Metanephros (tissue), 1 donor: Measurements from ENCODE around the gene FLNC. TPM values are rescaled to one million over a fixed set of nuclear protein-coding genes. Genes with fewer than 3 reads are reported as not detected.

ENCODE experiments used
- total RNA-seq: library from RNA; depleted of rRNA; stranded (reverse); fragments of >200 nt; gene quantifications from one replicate; pipeline ENCODE4 v1.2.3, GENCODE V29; 2014

Gene FLNC, protein sequence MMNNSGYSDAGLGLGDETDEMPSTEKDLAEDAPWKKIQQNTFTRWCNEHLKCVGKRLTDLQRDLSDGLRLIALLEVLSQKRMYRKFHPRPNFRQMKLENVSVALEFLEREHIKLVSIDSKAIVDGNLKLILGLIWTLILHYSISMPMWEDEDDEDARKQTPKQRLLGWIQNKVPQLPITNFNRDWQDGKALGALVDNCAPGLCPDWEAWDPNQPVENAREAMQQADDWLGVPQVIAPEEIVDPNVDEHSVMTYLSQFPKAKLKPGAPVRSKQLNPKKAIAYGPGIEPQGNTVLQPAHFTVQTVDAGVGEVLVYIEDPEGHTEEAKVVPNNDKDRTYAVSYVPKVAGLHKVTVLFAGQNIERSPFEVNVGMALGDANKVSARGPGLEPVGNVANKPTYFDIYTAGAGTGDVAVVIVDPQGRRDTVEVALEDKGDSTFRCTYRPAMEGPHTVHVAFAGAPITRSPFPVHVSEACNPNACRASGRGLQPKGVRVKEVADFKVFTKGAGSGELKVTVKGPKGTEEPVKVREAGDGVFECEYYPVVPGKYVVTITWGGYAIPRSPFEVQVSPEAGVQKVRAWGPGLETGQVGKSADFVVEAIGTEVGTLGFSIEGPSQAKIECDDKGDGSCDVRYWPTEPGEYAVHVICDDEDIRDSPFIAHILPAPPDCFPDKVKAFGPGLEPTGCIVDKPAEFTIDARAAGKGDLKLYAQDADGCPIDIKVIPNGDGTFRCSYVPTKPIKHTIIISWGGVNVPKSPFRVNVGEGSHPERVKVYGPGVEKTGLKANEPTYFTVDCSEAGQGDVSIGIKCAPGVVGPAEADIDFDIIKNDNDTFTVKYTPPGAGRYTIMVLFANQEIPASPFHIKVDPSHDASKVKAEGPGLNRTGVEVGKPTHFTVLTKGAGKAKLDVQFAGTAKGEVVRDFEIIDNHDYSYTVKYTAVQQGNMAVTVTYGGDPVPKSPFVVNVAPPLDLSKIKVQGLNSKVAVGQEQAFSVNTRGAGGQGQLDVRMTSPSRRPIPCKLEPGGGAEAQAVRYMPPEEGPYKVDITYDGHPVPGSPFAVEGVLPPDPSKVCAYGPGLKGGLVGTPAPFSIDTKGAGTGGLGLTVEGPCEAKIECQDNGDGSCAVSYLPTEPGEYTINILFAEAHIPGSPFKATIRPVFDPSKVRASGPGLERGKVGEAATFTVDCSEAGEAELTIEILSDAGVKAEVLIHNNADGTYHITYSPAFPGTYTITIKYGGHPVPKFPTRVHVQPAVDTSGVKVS (N-terminal part only)
- total RNA-seq = 190 TPM

DNA sequence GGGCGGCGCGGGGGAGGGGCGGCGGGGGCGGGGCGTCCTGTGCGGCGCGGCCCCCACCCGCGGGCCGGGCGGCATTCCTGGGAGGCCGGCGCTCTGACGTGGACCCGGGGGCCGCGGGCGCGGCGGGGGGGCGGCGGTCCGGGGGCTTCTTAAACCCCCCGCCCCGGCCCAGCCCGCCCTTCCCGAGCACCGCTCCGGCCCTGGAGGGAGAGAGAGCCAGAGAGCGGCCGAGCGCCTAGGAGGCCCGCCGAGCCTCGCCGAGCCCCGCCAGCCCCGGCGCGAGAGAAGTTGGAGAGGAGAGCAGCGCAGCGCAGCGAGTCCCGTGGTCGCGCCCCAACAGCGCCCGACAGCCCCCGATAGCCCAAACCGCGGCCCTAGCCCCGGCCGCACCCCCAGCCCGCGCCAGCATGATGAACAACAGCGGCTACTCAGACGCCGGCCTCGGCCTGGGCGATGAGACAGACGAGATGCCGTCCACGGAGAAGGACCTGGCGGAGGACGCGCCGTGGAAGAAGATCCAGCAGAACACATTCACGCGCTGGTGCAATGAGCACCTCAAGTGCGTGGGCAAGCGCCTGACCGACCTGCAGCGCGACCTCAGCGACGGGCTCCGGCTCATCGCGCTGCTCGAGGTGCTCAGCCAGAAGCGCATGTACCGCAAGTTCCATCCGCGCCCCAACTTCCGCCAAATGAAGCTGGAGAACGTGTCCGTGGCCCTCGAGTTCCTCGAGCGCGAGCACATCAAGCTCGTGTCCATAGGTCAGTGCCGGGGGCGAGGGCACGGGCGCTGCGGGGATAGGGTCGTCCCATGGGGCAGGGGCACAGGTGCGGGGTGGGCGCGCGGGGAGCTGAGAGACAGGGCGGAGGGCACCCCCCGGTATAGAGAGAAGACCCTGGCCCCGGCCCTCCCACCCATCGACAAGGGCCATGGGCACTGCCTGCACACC is at the start of gene FLNC:
Gene FLNC (plus strand): TSS at position 176 of the 947 bp plus-strand sequence. CDS start 232 bp downstream, at position 408.

DNA sequence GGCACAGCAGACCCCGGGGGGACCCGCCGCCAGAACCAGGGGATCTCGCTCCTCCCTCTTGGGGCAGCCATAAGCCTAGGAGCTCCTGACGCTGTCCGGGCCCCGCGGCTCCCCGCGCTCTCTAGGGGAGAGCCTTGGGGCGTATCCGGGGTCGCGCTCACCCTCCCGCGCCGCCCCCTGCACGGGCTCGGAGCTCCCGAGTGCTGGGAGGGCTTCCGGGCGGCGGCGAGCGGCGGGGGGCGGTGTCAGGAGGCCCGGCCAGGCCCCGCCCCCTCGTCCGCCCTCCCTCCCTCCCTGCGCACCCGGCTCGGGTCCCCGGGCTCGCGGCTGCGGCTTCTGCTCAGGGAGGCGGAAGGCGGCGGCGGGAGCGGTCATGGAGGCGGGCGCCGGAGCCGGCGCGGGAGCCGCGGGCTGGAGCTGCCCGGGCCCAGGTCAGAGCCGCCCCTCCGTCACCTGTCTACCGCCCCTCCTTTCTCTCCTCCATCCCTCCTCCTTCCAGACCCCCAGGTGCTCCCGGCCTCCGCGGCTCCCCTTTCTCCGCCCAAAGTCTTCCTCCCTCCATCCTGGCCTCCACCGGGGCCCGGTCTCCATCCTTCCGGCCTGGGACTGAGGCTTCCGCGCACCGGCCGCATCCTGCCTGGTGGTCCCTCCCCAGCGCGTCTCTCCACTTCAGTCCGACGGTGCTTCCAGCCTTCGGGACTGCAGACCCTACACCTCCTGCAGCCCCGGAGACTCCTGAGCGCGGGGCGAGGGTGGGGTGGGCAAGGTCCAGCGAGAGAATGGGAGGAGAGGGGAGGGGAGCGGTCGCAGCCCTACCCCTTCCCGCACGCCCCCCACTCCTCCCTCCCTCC is 38.9 kb upstream of the FLNC start, which contains the start of gene CCDC136:
Gene CCDC136 (plus strand): TSS at position 848 of the 851 bp plus-strand sequence. CDS start 444 bp downstream, outside the sequence.

DNA sequence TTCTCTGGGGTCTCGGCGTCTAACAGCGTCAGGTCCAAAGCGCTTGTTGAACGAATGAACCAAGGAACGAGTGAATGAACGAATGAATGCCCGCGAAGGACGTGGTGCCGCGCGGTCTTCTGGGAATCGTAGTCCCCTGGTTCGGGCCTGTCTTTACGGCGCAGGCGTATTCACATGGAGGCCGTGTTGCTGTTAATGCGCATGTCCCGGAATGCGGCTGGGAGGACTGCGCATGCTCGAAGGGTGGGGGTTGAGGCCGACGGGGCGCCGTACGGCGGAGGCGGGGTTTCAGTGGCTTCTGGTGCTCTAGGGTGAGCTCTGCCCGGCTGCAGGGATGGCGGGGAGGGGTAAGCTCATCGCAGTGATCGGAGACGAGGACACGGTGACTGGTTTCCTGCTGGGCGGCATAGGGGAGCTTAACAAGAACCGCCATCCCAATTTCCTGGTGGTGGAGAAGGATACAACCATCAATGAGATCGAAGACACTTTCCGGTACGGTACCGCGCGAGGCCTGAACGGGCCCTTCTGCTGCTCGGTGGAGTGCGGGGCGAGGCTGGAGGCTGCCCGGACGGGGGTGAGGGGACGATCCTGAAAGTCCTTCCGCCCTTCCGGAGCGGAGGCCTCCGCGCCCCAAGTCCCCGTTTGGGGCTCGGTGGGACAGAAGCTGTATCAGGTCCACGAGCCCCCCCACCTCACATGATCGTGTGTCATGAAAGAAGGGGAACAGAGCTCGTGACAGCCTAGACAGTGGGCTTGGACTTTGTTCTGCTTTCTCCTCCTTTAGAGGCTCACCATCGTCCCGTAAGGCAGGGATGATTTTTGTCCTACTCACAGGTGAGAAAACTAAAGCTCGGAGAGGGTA is 32.6 kb downstream of the FLNC start, which contains the start of gene ATP6V1F:
Gene ATP6V1F (plus strand): TSS at position 286 of the 862 bp plus-strand sequence. CDS start 49 bp downstream, at position 335.

Other genes starting within 250 kb of the FLNC start
- gene GARIN1A, start 158.1 kb upstream of the FLNC start, total RNA-seq = 0.82 TPM
- gene CALU, start 91.0 kb upstream of the FLNC start, total RNA-seq = 80.8 TPM
- not detected for gene OPN1SW, start 54.6 kb upstream of the FLNC start, total RNA-seq
- gene CCDC136, start 38.4 kb upstream of the FLNC start, total RNA-seq = 13.8 TPM
- 120 TPM for gene ATP6V1F, start 32.5 kb downstream of the FLNC start, total RNA-seq
- gene KCP, start 80.3 kb downstream of the FLNC start, total RNA-seq = 16.2 TPM
- 9.4 TPM for gene IRF5, start 107.5 kb downstream of the FLNC start, total RNA-seq
- 51.3 TPM for gene TNPO3, start 224.7 kb downstream of the FLNC start, total RNA-seq